Stomach (tissue), 4 donors: ENCODE data around the gene TANGO6.

Experiments used
- POLR2A ChIP-seq, 4 donors: fragments of 450-650 bp; IDR thresholded peaks; one replicate each; pipeline ENCODE4 v1.6.1; 2016; ENCODE audit warnings: antibody characterized with exemption in 4 of 4, control low read depth in 2 of 4, mild to moderate bottlenecking in 1 of 4, moderate library complexity in 1 of 4
- POLR2AphosphoS5 ChIP-seq, 3 donors: sonication (generic); formaldehyde crosslinking; IDR thresholded peaks; one replicate each; pipeline ENCODE4 v1.6.1; 2016; ENCODE audit warnings: antibody characterized with exemption in 3 of 3
- TF ChIP-seq, protein P1 (sequence below), 7 experiments: fragments of 450-650 bp in 4 of 7; fragments of 200-600 bp in 3 of 7; sonication (generic) in 3 of 7; IDR thresholded peaks; one replicate each; pipeline ENCODE4 v1.5.1; 2016 to 2019; ENCODE audit warnings: antibody characterized with exemption in 7 of 7, control low read depth in 2 of 7, mild to moderate bottlenecking in 1 of 7

DNA sequence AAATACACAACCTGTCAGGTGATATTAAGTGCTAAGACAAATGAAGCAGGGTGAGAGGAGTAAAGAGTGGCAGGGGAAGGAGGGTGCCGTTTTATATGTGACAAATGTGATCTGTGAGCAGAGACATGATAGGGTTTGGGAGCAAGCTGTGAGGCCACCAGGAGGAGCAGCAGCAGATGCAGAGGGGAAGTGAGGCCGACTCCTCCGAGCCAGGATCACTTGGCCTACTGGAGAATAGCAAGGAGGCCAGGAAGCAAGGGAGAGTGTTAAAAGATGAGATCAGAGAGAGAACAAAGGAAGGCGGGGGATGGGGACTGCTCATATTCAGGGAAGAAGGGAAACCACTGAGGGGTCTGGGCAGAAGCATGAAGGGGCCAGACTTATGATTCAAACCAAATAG, 129.4 kb downstream of the TANGO6 start:
- TF ChIP-seq, protein P1, sequence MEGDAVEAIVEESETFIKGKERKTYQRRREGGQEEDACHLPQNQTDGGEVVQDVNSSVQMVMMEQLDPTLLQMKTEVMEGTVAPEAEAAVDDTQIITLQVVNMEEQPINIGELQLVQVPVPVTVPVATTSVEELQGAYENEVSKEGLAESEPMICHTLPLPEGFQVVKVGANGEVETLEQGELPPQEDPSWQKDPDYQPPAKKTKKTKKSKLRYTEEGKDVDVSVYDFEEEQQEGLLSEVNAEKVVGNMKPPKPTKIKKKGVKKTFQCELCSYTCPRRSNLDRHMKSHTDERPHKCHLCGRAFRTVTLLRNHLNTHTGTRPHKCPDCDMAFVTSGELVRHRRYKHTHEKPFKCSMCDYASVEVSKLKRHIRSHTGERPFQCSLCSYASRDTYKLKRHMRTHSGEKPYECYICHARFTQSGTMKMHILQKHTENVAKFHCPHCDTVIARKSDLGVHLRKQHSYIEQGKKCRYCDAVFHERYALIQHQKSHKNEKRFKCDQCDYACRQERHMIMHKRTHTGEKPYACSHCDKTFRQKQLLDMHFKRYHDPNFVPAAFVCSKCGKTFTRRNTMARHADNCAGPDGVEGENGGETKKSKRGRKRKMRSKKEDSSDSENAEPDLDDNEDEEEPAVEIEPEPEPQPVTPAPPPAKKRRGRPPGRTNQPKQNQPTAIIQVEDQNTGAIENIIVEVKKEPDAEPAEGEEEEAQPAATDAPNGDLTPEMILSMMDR (IDR thresholded peaks at IDR 0.05): no peak
- TF ChIP-seq POLR2A (IDR thresholded peaks at IDR 0.05) (no peak), POLR2AphosphoS5 (IDR thresholded peaks at IDR 0.05) (no peak)
